ENCODE measurements around the gene CLEC2D. TPM values are rescaled to one million over a fixed set of nuclear protein-coding genes. Genes with fewer than 3 reads are reported as not detected.

Gene CLEC2D
- total and polyA plus RNA-seq, 10 of the 15 experiments (the other 5 are each of a cell fraction or from before 2014, with no cell fraction given) = 4.6 to 29.8 (median 16.0) TPM

DNA sequence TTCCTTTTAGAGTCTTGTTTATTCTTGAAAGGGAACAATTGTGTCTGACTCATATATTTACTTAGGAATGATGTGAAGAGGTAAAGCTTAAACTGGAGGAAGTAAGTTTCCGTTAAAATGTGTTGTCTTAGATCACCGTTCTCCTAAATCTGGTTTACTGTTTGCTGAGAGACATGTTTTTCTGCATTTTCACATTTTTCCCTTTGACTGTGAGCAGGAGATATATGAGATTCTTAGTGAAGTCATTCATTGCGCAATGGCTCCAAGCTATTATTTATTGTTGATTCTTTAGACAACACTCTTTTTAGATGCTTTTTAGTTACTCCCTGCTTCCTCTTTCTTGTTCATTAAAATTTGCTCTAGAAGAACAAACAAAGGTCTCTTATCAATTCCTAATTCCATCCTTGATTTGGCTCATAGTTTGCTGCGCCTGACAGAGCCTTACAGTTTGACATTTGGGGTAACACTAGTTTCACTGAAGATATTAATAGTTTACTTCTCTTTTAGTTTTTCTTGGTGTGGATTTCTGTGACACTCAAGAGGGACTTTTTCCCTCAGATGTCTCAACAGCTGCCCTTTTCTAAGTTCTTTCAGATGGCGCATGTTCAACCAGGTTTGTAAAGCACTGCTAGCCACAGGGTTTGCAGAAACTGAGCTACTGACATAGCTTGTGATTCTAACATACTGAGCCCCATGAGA is 52.0 kb downstream of the CLEC2D start (continued):
- no peak for TF ChIP-seq KLF5 (IDR thresholded peaks at IDR 0.05; ENCODE audit: partially characterized antibody)
- peak; percentile 29 to 58; a peak in 2 of 4 replicates for TF ChIP-seq EP300 (IDR thresholded peaks at IDR 0.05; ENCODE audit: borderline replicate concordance in 1 of 2, control insufficient read depth in 1 of 2, low read depth in 2 of 2, low read length in 2 of 2)
- TF ChIP-seq, protein P1, sequence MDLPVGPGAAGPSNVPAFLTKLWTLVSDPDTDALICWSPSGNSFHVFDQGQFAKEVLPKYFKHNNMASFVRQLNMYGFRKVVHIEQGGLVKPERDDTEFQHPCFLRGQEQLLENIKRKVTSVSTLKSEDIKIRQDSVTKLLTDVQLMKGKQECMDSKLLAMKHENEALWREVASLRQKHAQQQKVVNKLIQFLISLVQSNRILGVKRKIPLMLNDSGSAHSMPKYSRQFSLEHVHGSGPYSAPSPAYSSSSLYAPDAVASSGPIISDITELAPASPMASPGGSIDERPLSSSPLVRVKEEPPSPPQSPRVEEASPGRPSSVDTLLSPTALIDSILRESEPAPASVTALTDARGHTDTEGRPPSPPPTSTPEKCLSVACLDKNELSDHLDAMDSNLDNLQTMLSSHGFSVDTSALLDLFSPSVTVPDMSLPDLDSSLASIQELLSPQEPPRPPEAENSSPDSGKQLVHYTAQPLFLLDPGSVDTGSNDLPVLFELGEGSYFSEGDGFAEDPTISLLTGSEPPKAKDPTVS (IDR thresholded peaks at IDR 0.05; ENCODE audit: low read depth, low read length) = no peak
- no peak for TF ChIP-seq SIN3A (IDR thresholded peaks at IDR 0.05; ENCODE audit: low read depth, low read length)
- TF ChIP-seq RAD21 (IDR thresholded peaks at IDR 0.05; ENCODE audit: insufficient read depth, low read depth, low read length) = 0 out of 2 replicates have a peak, but pooled peaks have one; percentile 1
- TF ChIP-seq, protein P2, sequence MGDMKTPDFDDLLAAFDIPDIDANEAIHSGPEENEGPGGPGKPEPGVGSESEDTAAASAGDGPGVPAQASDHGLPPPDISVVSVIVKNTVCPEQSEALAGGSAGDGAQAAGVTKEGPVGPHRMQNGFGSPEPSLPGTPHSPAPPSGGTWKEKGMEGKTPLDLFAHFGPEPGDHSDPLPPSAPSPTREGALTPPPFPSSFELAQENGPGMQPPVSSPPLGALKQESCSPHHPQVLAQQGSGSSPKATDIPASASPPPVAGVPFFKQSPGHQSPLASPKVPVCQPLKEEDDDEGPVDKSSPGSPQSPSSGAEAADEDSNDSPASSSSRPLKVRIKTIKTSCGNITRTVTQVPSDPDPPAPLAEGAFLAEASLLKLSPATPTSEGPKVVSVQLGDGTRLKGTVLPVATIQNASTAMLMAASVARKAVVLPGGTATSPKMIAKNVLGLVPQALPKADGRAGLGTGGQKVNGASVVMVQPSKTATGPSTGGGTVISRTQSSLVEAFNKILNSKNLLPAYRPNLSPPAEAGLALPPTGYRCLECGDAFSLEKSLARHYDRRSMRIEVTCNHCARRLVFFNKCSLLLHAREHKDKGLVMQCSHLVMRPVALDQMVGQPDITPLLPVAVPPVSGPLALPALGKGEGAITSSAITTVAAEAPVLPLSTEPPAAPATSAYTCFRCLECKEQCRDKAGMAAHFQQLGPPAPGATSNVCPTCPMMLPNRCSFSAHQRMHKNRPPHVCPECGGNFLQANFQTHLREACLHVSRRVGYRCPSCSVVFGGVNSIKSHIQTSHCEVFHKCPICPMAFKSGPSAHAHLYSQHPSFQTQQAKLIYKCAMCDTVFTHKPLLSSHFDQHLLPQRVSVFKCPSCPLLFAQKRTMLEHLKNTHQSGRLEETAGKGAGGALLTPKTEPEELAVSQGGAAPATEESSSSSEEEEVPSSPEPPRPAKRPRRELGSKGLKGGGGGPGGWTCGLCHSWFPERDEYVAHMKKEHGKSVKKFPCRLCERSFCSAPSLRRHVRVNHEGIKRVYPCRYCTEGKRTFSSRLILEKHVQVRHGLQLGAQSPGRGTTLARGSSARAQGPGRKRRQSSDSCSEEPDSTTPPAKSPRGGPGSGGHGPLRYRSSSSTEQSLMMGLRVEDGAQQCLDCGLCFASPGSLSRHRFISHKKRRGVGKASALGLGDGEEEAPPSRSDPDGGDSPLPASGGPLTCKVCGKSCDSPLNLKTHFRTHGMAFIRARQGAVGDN (IDR thresholded peaks at IDR 0.05) = no peak
- TF ChIP-seq CBX5 (IDR thresholded peaks at IDR 0.05; ENCODE audit: low read depth) = no peak
- TF ChIP-seq, protein P3, sequence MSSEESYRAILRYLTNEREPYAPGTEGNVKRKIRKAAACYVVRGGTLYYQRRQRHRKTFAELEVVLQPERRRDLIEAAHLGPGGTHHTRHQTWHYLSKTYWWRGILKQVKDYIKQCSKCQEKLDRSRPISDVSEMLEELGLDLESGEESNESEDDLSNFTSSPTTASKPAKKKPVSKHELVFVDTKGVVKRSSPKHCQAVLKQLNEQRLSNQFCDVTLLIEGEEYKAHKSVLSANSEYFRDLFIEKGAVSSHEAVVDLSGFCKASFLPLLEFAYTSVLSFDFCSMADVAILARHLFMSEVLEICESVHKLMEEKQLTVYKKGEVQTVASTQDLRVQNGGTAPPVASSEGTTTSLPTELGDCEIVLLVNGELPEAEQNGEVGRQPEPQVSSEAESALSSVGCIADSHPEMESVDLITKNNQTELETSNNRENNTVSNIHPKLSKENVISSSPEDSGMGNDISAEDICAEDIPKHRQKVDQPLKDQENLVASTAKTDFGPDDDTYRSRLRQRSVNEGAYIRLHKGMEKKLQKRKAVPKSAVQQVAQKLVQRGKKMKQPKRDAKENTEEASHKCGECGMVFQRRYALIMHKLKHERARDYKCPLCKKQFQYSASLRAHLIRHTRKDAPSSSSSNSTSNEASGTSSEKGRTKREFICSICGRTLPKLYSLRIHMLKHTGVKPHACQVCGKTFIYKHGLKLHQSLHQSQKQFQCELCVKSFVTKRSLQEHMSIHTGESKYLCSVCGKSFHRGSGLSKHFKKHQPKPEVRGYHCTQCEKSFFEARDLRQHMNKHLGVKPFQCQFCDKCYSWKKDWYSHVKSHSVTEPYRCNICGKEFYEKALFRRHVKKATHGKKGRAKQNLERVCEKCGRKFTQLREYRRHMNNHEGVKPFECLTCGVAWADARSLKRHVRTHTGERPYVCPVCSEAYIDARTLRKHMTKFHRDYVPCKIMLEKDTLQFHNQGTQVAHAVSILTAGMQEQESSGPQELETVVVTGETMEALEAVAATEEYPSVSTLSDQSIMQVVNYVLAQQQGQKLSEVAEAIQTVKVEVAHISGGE (CRISPR knock-in tag; IDR thresholded peaks at IDR 0.05) = no peak
- TF ChIP-seq NFYB (IDR thresholded peaks at IDR 0.05; ENCODE audit: insufficient read depth, low read depth, low read length) = no peak
- TF ChIP-seq, protein P4, sequence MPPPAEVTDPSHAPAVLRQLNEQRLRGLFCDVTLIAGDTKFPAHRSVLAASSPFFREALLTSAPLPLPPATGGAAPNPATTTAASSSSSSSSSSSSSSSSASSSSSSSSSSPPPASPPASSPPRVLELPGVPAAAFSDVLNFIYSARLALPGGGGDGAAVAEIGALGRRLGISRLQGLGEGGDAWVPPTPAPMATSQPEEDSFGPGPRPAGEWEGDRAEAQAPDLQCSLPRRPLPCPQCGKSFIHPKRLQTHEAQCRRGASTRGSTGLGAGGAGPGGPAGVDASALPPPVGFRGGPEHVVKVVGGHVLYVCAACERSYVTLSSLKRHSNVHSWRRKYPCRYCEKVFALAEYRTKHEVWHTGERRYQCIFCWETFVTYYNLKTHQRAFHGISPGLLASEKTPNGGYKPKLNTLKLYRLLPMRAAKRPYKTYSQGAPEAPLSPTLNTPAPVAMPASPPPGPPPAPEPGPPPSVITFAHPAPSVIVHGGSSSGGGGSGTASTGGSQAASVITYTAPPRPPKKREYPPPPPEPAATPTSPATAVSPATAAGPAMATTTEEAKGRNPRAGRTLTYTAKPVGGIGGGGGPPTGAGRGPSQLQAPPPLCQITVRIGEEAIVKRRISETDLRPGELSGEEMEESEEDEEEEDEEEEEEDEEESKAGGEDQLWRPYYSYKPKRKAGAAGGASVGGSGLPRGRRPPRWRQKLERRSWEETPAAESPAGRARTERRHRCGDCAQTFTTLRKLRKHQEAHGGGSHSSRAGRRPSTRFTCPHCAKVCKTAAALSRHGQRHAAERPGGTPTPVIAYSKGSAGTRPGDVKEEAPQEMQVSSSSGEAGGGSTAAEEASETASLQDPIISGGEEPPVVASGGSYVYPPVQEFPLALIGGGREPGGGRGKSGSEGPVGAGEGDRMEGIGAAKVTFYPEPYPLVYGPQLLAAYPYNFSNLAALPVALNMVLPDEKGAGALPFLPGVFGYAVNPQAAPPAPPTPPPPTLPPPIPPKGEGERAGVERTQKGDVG (CRISPR knock-in tag; IDR thresholded peaks at IDR 0.05) = no peak
- TF ChIP-seq ETV6 (conservative IDR thresholded peaks at IDR 0.05 in 1 of 2, IDR thresholded peaks at IDR 0.05 in 1 of 2; ENCODE audit: borderline replicate concordance in 1 of 2, low read depth in 1 of 2) = 0 out of 4 replicates have a peak, but pooled peaks of 1 of the 2 experiments have one; percentile 19

Data from GM12878 (cell line).